ENCODE data around the gene CYP4Z1. TPM values are rescaled to one million over a fixed set of nuclear protein-coding genes. Genes with fewer than 3 reads are reported as not detected.
"Not testable (repeated sequence)": the region's sequence is repeated elsewhere in the genome, so short reads cannot be mapped to it uniquely, and the experiment has no call there.

CYP4Z1 gene
- total and polyA plus RNA-seq, 2 donors (not counting 1 experiment from before 2014, with no cell fraction given) = not detected

DNA sequence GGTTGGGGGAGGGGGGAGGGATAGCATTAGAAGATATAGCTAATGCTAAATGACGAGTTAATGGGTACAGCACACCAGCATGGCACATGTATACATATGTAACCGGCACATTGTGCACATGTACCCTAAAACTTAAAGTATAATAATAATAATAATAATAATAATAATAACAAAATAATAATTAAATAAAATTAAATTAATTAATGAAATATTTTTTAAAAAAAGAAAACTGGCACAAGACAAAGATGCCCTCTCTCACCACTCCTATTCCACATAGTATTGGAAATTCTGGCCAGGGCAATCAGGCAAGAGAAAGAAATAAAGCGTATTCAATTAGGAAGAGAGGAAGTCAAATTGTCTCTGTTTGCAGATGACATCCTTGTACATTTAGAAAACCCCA lies 90.9 kb downstream of the CYP4Z1 start:
- H3K36me3 ChIP-seq (replicated peaks in 1 of 2; ENCODE audit: control extremely low read depth in 1 of 2, control insufficient read depth in 1 of 2, extremely low read depth in 1 of 2, insufficient read depth in 2 of 2, low read length in 1 of 2); POLR2A ChIA-PET; H3K27me3 ChIP-seq (replicated peaks in 1 of 4; ENCODE audit: control extremely low read depth in 1 of 4, control insufficient read depth in 3 of 4, insufficient read depth in 4 of 4, low read length in 3 of 4); intact Hi-C loops (cut with micrococcal nuclease); H3K4me2 ChIP-seq (replicated peaks; ENCODE audit: low read depth, low read length, poor library complexity, severe bottlenecking); H3K4me1 Mint-ChIP-seq; H2AFZ ChIP-seq (ENCODE audit: insufficient read depth, low read depth, low read length, poor library complexity, severe bottlenecking); H3K4me1 ChIP-seq (ENCODE audit: control insufficient read depth in 2 of 2, insufficient read depth in 2 of 2, low read length in 2 of 2); H3K9me3 ChIP-seq (ENCODE audit: control extremely low read depth in 1 of 3, control insufficient read depth in 2 of 3, insufficient read depth in 1 of 3, low read length in 2 of 3); H3K4me3 ChIP-seq (ENCODE audit: control extremely low read depth in 1 of 5, extremely low read depth in 1 of 5, insufficient read depth in 1 of 5, low read depth in 2 of 5, low read length in 4 of 5); H3K4me3 Mint-ChIP-seq; H3K9ac ChIP-seq (ENCODE audit: low read length); ATAC-seq (ENCODE audit: low read depth); H3K27ac Mint-ChIP-seq; CTCF ChIA-PET; H3K9me3 Mint-ChIP-seq (ENCODE audit: insufficient read depth); H4K20me1 ChIP-seq (ENCODE audit: control insufficient read depth, insufficient read depth, low read length, poor library complexity, severe bottlenecking); H3K79me2 ChIP-seq (ENCODE audit: control insufficient read depth, insufficient read depth, low read length); H3K27ac ChIP-seq (ENCODE audit: low read length in 2 of 2); DNase-seq: not testable (repeated sequence)
- no CpG with 5 or more reads among the region's 3 CpGs for WGBS (ENCODE audit: insufficient coverage)
- H3K27me3 Mint-ChIP-seq = peaks cover 22% of the 10 kb centered on the region

GRCh38 chr1:47160716-47161115 lies 93.7 kb downstream of the CYP4Z1 start:
- H3K27ac Mint-ChIP-seq = no peak overlapping the region

More at GRCh38 chr1:47160716-47161115, 93.7 kb downstream of the CYP4Z1 start:
- Mint-ChIP-seq H3K9me3 (ENCODE audit: insufficient read depth) (no peaks in the 10 kb centered on the region), H3K4me3 (no peak overlapping the region), H3K27me3 (peaks cover 16% of the 10 kb centered on the region), H3K4me1 (no peaks in the 10 kb centered on the region)
- intact Hi-C loops (cut with micrococcal nuclease) = no loop called here
- Histone ChIP-seq H3K27ac (ENCODE audit: low read length in 2 of 2) (no peak overlapping the region), H3K27me3 (replicated peaks in 1 of 4; ENCODE audit: control extremely low read depth in 1 of 4, control insufficient read depth in 3 of 4, insufficient read depth in 4 of 4, low read length in 3 of 4) (no peaks in the 10 kb centered on the region), H3K9ac (ENCODE audit: low read length) (no peak overlapping the region), H3K4me1 (ENCODE audit: control insufficient read depth in 2 of 2, insufficient read depth in 2 of 2, low read length in 2 of 2) (no peaks in the 10 kb centered on the region), H3K4me2 (replicated peaks; ENCODE audit: low read depth, low read length, poor library complexity, severe bottlenecking) (no peak overlapping the region), H2AFZ (ENCODE audit: insufficient read depth, low read depth, low read length, poor library complexity, severe bottlenecking) (no peak overlapping the region), H3K4me3 (ENCODE audit: control extremely low read depth in 1 of 5, extremely low read depth in 1 of 5, insufficient read depth in 1 of 5, low read depth in 2 of 5, low read length in 4 of 5) (no peak overlapping the region), H4K20me1 (ENCODE audit: control insufficient read depth, insufficient read depth, low read length, poor library complexity, severe bottlenecking) (no peaks in the 10 kb centered on the region), H3K9me3 (ENCODE audit: control extremely low read depth in 1 of 3, control insufficient read depth in 2 of 3, insufficient read depth in 1 of 3, low read length in 2 of 3) (no peaks in the 10 kb centered on the region), H3K79me2 (ENCODE audit: control insufficient read depth, insufficient read depth, low read length) (no peaks in the 10 kb centered on the region), H3K36me3 (replicated peaks in 1 of 2; ENCODE audit: control extremely low read depth in 1 of 2, control insufficient read depth in 1 of 2, extremely low read depth in 1 of 2, insufficient read depth in 2 of 2, low read length in 1 of 2) (no peaks in the 10 kb centered on the region)
- TF ChIP-seq, protein P1, sequence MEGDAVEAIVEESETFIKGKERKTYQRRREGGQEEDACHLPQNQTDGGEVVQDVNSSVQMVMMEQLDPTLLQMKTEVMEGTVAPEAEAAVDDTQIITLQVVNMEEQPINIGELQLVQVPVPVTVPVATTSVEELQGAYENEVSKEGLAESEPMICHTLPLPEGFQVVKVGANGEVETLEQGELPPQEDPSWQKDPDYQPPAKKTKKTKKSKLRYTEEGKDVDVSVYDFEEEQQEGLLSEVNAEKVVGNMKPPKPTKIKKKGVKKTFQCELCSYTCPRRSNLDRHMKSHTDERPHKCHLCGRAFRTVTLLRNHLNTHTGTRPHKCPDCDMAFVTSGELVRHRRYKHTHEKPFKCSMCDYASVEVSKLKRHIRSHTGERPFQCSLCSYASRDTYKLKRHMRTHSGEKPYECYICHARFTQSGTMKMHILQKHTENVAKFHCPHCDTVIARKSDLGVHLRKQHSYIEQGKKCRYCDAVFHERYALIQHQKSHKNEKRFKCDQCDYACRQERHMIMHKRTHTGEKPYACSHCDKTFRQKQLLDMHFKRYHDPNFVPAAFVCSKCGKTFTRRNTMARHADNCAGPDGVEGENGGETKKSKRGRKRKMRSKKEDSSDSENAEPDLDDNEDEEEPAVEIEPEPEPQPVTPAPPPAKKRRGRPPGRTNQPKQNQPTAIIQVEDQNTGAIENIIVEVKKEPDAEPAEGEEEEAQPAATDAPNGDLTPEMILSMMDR (IDR thresholded peaks at IDR 0.05) = no peak
- TF ChIP-seq EZH2 (IDR thresholded peaks at IDR 0.05; ENCODE audit: borderline replicate concordance, insufficient read depth, low read depth, low read length, poor library complexity, severe bottlenecking) = no peak
- ChIA-PET POLR2A (no interaction called here), CTCF (interaction anchor here (2.3 kb wide), 1 partner anchor 19 kb away, joined by 6 read pairs; no protein-coding TSS in a partner anchor)
- DNase-seq (no peak), ATAC-seq (ENCODE audit: low read depth) (no peak)

Data from B cell (primary cell).